ENCODE results near the gene GMDS.

DNA sequence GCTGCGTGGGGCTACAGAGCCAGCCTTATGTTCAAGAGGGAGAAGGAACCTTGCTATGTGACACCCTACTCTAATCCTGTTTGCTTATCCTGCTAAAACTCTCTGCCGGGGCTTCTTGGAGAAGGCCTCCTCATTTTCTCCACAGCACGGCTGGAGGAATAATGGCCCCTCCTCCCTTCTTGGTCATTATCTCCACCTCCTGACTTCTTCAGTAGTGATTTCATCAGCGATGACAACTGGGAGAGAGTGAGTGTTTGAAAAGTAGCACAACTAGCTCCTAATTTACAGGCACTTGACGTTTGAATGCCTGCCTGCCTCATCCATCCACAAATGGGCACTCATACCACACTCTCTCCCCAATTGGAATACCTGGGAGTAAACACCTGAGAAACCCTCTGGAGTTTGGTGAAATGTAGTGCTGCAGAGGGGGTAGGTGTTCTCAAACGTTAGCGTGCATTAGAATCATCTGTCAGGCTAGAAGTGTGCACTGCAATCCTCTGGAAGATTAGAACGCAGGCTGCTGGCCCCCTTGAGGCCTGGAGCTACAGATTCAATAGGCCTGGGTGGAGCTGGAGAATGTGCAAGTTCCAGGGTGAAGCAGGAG, 487.2 kb downstream of the GMDS start:
- TF ChIP-seq ZFP3 (CRISPR knock-in tag; IDR thresholded peaks at IDR 0.05) (no peak), ZNF8 (CRISPR knock-in tag; IDR thresholded peaks at IDR 0.05) (no peak), ESRRG (CRISPR knock-in tag; IDR thresholded peaks at IDR 0.05) (no peak), ZFP30 (CRISPR knock-in tag; IDR thresholded peaks at IDR 0.05) (no peak), SNAI2 (CRISPR knock-in tag; IDR thresholded peaks at IDR 0.05) (no peak), PPARA (CRISPR knock-in tag; IDR thresholded peaks at IDR 0.05; ENCODE audit: borderline replicate concordance) (no peak), TCF4 (CRISPR knock-in tag; IDR thresholded peaks at IDR 0.05; ENCODE audit: borderline replicate concordance) (no peak)
- TF ChIP-seq, protein P1, sequence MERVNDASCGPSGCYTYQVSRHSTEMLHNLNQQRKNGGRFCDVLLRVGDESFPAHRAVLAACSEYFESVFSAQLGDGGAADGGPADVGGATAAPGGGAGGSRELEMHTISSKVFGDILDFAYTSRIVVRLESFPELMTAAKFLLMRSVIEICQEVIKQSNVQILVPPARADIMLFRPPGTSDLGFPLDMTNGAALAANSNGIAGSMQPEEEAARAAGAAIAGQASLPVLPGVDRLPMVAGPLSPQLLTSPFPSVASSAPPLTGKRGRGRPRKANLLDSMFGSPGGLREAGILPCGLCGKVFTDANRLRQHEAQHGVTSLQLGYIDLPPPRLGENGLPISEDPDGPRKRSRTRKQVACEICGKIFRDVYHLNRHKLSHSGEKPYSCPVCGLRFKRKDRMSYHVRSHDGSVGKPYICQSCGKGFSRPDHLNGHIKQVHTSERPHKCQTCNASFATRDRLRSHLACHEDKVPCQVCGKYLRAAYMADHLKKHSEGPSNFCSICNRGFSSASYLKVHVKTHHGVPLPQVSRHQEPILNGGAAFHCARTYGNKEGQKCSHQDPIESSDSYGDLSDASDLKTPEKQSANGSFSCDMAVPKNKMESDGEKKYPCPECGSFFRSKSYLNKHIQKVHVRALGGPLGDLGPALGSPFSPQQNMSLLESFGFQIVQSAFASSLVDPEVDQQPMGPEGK (CRISPR knock-in tag; IDR thresholded peaks at IDR 0.05; ENCODE audit: borderline replicate concordance), result no peak
- TF ChIP-seq, protein P2, sequence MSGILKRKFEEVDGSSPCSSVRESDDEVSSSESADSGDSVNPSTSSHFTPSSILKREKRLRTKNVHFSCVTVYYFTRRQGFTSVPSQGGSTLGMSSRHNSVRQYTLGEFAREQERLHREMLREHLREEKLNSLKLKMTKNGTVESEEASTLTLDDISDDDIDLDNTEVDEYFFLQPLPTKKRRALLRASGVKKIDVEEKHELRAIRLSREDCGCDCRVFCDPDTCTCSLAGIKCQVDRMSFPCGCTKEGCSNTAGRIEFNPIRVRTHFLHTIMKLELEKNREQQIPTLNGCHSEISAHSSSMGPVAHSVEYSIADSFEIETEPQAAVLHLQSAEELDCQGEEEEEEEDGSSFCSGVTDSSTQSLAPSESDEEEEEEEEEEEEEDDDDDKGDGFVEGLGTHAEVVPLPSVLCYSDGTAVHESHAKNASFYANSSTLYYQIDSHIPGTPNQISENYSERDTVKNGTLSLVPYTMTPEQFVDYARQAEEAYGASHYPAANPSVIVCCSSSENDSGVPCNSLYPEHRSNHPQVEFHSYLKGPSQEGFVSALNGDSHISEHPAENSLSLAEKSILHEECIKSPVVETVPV (CRISPR knock-in tag; IDR thresholded peaks at IDR 0.05), result no peak
- TF ChIP-seq, protein P3, sequence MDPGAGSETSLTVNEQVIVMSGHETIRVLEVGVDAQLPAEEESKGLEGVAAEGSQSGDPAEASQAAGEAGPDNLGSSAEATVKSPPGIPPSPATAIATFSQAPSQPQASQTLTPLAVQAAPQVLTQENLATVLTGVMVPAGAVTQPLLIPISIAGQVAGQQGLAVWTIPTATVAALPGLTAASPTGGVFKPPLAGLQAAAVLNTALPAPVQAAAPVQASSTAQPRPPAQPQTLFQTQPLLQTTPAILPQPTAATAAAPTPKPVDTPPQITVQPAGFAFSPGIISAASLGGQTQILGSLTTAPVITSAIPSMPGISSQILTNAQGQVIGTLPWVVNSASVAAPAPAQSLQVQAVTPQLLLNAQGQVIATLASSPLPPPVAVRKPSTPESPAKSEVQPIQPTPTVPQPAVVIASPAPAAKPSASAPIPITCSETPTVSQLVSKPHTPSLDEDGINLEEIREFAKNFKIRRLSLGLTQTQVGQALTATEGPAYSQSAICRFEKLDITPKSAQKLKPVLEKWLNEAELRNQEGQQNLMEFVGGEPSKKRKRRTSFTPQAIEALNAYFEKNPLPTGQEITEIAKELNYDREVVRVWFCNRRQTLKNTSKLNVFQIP (CRISPR knock-in tag; IDR thresholded peaks at IDR 0.05; ENCODE audit: borderline replicate concordance, low read depth), result no peak

Data from SK-N-SH treated with all-trans-retinoic acid at 6 μM for 48 hours (cell line).